Neural progenitor cell (in vitro differentiated cells): ENCODE measurements around the gene ABHD4. TPM values are rescaled to one million over a fixed set of nuclear protein-coding genes. Genes with fewer than 3 reads are reported as not detected.

Experiments
- DNase-seq: peaks from one replicate; pipeline ENCODE4 v3.0.0-alpha.2; 2016; ENCODE audit warnings: low spot score
- H2AFZ ChIP-seq: fragments of 200-600 bp; sonication (generic); replicated peaks from 2 replicates; pipeline ENCODE4 v1.6.1; 2016; ENCODE audit warnings: antibody characterized with exemption
- H3F3A ChIP-seq: fragments of 200-600 bp; sonication (generic); 2 replicates; pipeline ENCODE4 v1.6.1; 2016; ENCODE audit warnings: antibody characterized with exemption, low read depth
- H3K27ac ChIP-seq: fragments of 200-600 bp; sonication (generic); 2 replicates; pipeline ENCODE4 v1.5.1; 2016; ENCODE audit warnings: mild to moderate bottlenecking
- H3K27me3 ChIP-seq: fragments of 200-600 bp; sonication (generic); 2 replicates; pipeline ENCODE4 v1.6.1; 2016; ENCODE audit warnings: mild to moderate bottlenecking, moderate library complexity
- H3K36me3 ChIP-seq: fragments of 200-600 bp; sonication (generic); 2 replicates; pipeline ENCODE4 v1.5.1; 2016
- H3K4me1 ChIP-seq: fragments of 200-600 bp; sonication (generic); 2 replicates; pipeline ENCODE4 v1.6.1; 2016; ENCODE audit warnings: mixed run types
- H3K4me2 ChIP-seq: fragments of 200-600 bp; sonication (generic); 2 replicates; pipeline ENCODE4 v1.6.1; 2016
- H3K4me3 ChIP-seq: fragments of 200-600 bp; sonication (generic); 2 replicates; pipeline ENCODE4 v1.5.1; 2016
- H3K79me2 ChIP-seq: fragments of 200-600 bp; sonication (generic); 2 replicates; pipeline ENCODE4 v1.6.1; 2016; ENCODE audit warnings: low read depth
- H3K9ac ChIP-seq: fragments of 200-600 bp; sonication (generic); 2 replicates; pipeline ENCODE4 v1.6.1; 2016
- H3K9me3 ChIP-seq: fragments of 200-600 bp; sonication (generic); 2 replicates; pipeline ENCODE4 v1.5.1; 2016; ENCODE audit warnings: low read depth
- H4K20me1 ChIP-seq: fragments of 200-600 bp; sonication (generic); 2 replicates; pipeline ENCODE4 v1.6.1; 2016; ENCODE audit warnings: low read depth
- H3K27ac Mint-ChIP-seq: 3 replicates; pipeline ENCODE4 v1.8.0; 2021; ENCODE audit warnings: mixed read lengths
- H3K27me3 Mint-ChIP-seq: 2 replicates; pipeline ENCODE4 v1.8.0; 2022; ENCODE audit warnings: low read depth, mild to moderate bottlenecking, inconsistent platforms, moderate library complexity, mixed read lengths; ENCODE audit not compliant: insufficient read depth
- H3K36me3 Mint-ChIP-seq: 3 replicates; pipeline ENCODE4 v1.8.0; 2021; ENCODE audit warnings: mixed read lengths
- H3K4me1 Mint-ChIP-seq: 3 replicates; pipeline ENCODE4 v1.8.0; 2021; ENCODE audit warnings: mixed read lengths
- H3K4me3 Mint-ChIP-seq: 3 replicates; pipeline ENCODE4 v1.8.0; 2021; ENCODE audit warnings: mild to moderate bottlenecking, moderate library complexity, mixed read lengths
- H3K9me3 Mint-ChIP-seq: 3 replicates; pipeline ENCODE4 v1.8.0; 2020; ENCODE audit warnings: mixed read lengths
- CTCF ChIP-seq: fragments of 200-600 bp; sonication (generic); IDR thresholded peaks from 2 replicates; pipeline ENCODE4 v1.5.1; 2017; ENCODE audit warnings: antibody characterized with exemption, mild to moderate bottlenecking
- EZH2 ChIP-seq: fragments of 200-600 bp; sonication (generic); IDR thresholded peaks from 2 replicates; pipeline ENCODE4 v1.6.1; 2017; ENCODE audit warnings: antibody characterized with exemption, mild to moderate bottlenecking, moderate library complexity
- EZH2phosphoT487 ChIP-seq: fragments of 200-600 bp; sonication (generic); IDR thresholded peaks from 2 replicates; pipeline ENCODE4 v1.6.1; 2017; ENCODE audit warnings: antibody characterized with exemption
- total RNA-seq: library from RNA; depleted of rRNA; stranded (reverse); fragments of >200 nt; gene quantifications from 2 replicates; pipeline ENCODE4 v1.2.3, GENCODE V29; 2015; ENCODE audit warnings: low replicate concordance

ABHD4 gene
- total RNA-seq, 1 donor from 2014 or later: 9.3 TPM

GRCh38 chr14:22572562-22573058 is 25.5 kb upstream of the ABHD4 start:
- H3F3A ChIP-seq: peaks cover 10% of the 10 kb centered on the region
- H3K4me1 Mint-ChIP-seq: peaks cover 17% of the 10 kb centered on the region
- no peaks in the 10 kb centered on the region for H3K27me3 Mint-ChIP-seq
- no peak for TF ChIP-seq EZH2phosphoT487
- no peak for TF ChIP-seq CTCF
- no peak for TF ChIP-seq EZH2
- H3K27ac Mint-ChIP-seq: no peak overlapping the region
- no peaks in the 10 kb centered on the region for H3K27me3 ChIP-seq
- no peaks in the 10 kb centered on the region for H3K9me3 ChIP-seq
- peaks cover 7% of the 10 kb centered on the region for H3K36me3 ChIP-seq
- no peak overlapping the region for H3K4me3 ChIP-seq
- no peak overlapping the region for H2AFZ ChIP-seq
- no peaks in the 10 kb centered on the region for H3K9me3 Mint-ChIP-seq
- peaks cover 52% of the 10 kb centered on the region for H3K79me2 ChIP-seq
- H3K27ac ChIP-seq: no peak overlapping the region
- peaks cover 4% of the 10 kb centered on the region for H3K4me1 ChIP-seq
- no peak for DNase-seq
- peaks cover 21% of the 10 kb centered on the region for H3K36me3 Mint-ChIP-seq
- no peaks in the 10 kb centered on the region for H4K20me1 ChIP-seq
- H3K4me3 Mint-ChIP-seq: no peak overlapping the region
- no peak overlapping the region for H3K4me2 ChIP-seq
- H3K9ac ChIP-seq: no peak overlapping the region

- H3K4me3 Mint-ChIP-seq: no peak overlapping the region
- no peaks in the 10 kb centered on the region for H3K9me3 Mint-ChIP-seq
- no peak overlapping the region for H2AFZ ChIP-seq
- no peak for DNase-seq
- peaks cover 7% of the 10 kb centered on the region for H3K36me3 ChIP-seq
- H4K20me1 ChIP-seq: no peaks in the 10 kb centered on the region
- H3K4me1 ChIP-seq: peaks cover 4% of the 10 kb centered on the region
- TF ChIP-seq EZH2 (no peak), EZH2phosphoT487 (no peak), CTCF (no peak)
- no peaks in the 10 kb centered on the region for H3K9me3 ChIP-seq
- peaks cover 51% of the 10 kb centered on the region for H3K79me2 ChIP-seq
- H3K9ac ChIP-seq: no peak overlapping the region
- H3K27ac ChIP-seq: no peak overlapping the region
- no peak overlapping the region for H3K4me2 ChIP-seq
- H3F3A ChIP-seq: peaks cover 10% of the 10 kb centered on the region
- peaks cover 13% of the 10 kb centered on the region for H3K4me1 Mint-ChIP-seq
- H3K27me3 ChIP-seq: no peaks in the 10 kb centered on the region
- peaks cover 21% of the 10 kb centered on the region for H3K36me3 Mint-ChIP-seq
- no peak overlapping the region for H3K4me3 ChIP-seq
- no peaks in the 10 kb centered on the region for H3K27me3 Mint-ChIP-seq
- no peak overlapping the region for H3K27ac Mint-ChIP-seq
Measured at GRCh38 chr14:22573804-22574203, 24.3 kb upstream of the ABHD4 start.

DNA sequence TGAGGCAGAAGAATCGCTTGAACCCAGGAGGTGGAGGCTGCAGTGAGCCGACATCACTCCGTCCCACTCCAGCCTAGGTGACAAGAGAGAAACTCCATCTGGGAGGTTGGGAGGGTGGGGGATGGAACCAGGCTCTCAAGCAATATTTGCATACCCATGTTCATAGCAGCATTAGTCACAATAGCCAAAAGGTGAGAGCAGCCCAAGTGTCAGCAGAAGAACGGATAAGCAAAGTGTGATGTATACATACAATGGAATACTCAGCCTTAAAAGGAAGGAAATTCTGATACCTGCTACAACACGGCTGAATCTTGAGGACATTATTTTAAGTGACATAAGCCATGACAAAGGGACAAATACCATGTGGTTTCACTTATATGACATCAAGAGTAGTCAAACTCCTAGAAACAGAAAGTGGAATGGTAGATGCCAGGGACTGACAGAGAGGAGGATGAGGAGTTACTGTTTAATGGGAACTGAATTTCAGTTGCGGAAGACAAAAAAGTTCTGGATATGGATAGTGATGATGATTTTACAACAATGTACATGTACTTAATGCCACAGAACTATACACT is 20.7 kb upstream of the ABHD4 start:
- Mint-ChIP-seq H3K4me1 (peaks cover 15% of the 10 kb centered on the region), H3K9me3 (no peaks in the 10 kb centered on the region), H3K27me3 (no peaks in the 10 kb centered on the region), H3K4me3 (no peak overlapping the region), H3K36me3 (peaks cover 19% of the 10 kb centered on the region), H3K27ac (no peak overlapping the region)
- no peak for DNase-seq
- TF ChIP-seq EZH2 (no peak), EZH2phosphoT487 (no peak), CTCF (no peak)
- Histone ChIP-seq H3F3A (no peaks in the 10 kb centered on the region), H2AFZ (no peak overlapping the region), H3K9me3 (no peaks in the 10 kb centered on the region), H3K79me2 (peaks cover 64% of the 10 kb centered on the region), H3K9ac (no peak overlapping the region), H3K4me3 (no peak overlapping the region), H3K36me3 (peaks cover 7% of the 10 kb centered on the region), H3K4me2 (no peak overlapping the region), H3K27me3 (no peaks in the 10 kb centered on the region), H3K27ac (no peak overlapping the region), H4K20me1 (peaks cover 4% of the 10 kb centered on the region), H3K4me1 (no peaks in the 10 kb centered on the region)
